IPS-20b (cell line): Measurements from ENCODE around the gene SCAF4.
"Not testable (repeated sequence)": the region's sequence is repeated elsewhere in the genome, so short reads cannot be mapped to it uniquely, and the experiment has no call there.

Experiments
- H3K27ac ChIP-seq: one replicate; pipeline ENCODE4 v1.5.1; 2013; ENCODE audit warnings: low read length
- H3K27me3 ChIP-seq: 2 replicates; pipeline ENCODE4 v1.6.1; 2013; ENCODE audit warnings: mild to moderate bottlenecking, low read length, inconsistent platforms; ENCODE audit not compliant: insufficient read depth
- H3K36me3 ChIP-seq: 2 replicates; pipeline ENCODE4 v1.6.1; 2013; ENCODE audit warnings: low read depth, mild to moderate bottlenecking, inconsistent platforms, low read length, moderate library complexity; ENCODE audit not compliant: insufficient read depth
- H3K4me1 ChIP-seq: 2 replicates; pipeline ENCODE4 v1.6.1; 2013; ENCODE audit warnings: mild to moderate bottlenecking, control low read depth, inconsistent platforms, low read length, moderate library complexity; ENCODE audit not compliant: insufficient read depth
- H3K4me3 ChIP-seq: 2 replicates; pipeline ENCODE4 v1.5.1; 2013; ENCODE audit warnings: mild to moderate bottlenecking, low read length, inconsistent platforms
- H3K9ac ChIP-seq: 2 replicates; pipeline ENCODE4 v1.6.1; 2013; ENCODE audit warnings: low read depth, mild to moderate bottlenecking, inconsistent platforms, low read length, moderate library complexity
- H3K9me3 ChIP-seq: 2 replicates; pipeline ENCODE4 v1.6.1; 2013; ENCODE audit warnings: mild to moderate bottlenecking, low read depth, low read length, inconsistent platforms; ENCODE audit not compliant: insufficient read depth

The SCAF4 gene

DNA sequence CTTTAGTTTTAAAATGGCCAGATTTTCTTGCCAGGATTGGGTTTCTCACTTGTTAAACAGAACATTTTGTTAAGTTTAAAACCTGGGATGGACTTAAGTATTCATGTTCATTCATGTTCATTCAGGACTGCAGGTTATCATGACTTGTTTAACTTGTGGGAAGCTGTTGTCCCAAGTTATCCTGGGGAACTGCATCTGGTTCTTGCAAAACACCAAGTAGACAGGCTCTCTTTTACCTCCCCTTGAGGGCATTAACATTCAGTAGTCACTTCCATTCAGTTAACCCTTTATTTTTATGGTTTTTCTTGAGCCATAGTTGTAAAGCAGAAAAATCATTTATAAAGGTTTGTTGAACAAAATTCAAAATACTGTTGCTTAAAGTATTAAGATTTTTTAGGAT, 64.3 kb downstream of the SCAF4 start:
- Histone ChIP-seq H3K36me3 (peaks cover 89% of the 10 kb centered on the region), H3K9ac (no peak overlapping the region), H3K27me3 (no peaks in the 10 kb centered on the region), H3K9me3 (no peaks in the 10 kb centered on the region), H3K27ac (no peak overlapping the region), H3K4me1 (peaks cover 16% of the 10 kb centered on the region; the same call in 1 of the 2 replicates), H3K4me3 (no peak overlapping the region)

DNA sequence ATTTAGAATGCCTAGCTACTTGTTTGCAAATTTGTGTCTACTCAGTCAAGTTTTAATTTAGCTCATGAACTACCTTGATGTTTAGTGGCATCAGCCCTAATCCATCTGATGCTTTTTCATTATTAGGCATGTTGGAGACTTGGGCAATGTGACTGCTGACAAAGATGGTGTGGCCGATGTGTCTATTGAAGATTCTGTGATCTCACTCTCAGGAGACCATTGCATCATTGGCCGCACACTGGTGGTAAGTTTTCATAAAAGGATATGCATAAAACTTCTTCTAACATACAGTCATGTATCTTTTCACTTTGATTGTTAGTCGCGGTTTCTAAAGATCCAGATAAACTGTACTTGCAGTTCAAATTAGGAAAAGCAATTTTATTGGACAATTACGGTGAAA, 64.8 kb downstream of the SCAF4 start:
- peaks cover 16% of the 10 kb centered on the region; the same call in 1 of the 2 replicates for H3K4me1 ChIP-seq
- H3K27ac ChIP-seq, result no peak overlapping the region
- H3K27me3 ChIP-seq, result no peaks in the 10 kb centered on the region
- H3K9ac ChIP-seq, result no peak overlapping the region
- H3K36me3 ChIP-seq, result peaks cover 87% of the 10 kb centered on the region
- no peak overlapping the region for H3K4me3 ChIP-seq
- no peaks in the 10 kb centered on the region for H3K9me3 ChIP-seq

DNA sequence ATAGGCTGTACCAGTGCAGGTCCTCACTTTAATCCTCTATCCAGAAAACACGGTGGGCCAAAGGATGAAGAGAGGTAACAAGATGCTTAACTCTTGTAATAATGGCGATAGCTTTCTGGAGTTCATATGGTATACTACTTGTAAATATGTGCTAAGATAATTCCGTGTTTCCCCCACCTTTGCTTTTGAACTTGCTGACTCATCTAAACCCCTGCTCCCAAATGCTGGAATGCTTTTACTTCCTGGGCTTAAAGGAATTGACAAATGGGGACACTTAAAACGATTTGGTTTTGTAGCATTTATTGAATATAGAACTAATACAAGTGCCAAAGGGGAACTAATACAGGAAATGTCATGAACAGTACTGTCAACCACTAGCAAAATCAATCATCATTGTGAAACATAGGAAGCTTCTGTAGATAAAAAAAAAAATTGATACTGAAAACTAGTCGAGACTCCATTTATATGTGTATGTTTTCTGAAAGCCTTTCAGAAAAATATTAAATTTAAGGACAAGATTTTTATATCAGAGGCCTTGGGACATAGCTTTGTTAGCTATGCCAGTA, 65.4 kb downstream of the SCAF4 start:
- no peak overlapping the region for H3K9ac ChIP-seq
- no peak overlapping the region for H3K4me3 ChIP-seq
- H3K36me3 ChIP-seq, result peaks cover 87% of the 10 kb centered on the region
- H3K27me3 ChIP-seq, result no peaks in the 10 kb centered on the region
- no peaks in the 10 kb centered on the region for H3K9me3 ChIP-seq
- peaks cover 16% of the 10 kb centered on the region; the same call in 1 of the 2 replicates for H3K4me1 ChIP-seq
- H3K27ac ChIP-seq, result no peak overlapping the region

DNA sequence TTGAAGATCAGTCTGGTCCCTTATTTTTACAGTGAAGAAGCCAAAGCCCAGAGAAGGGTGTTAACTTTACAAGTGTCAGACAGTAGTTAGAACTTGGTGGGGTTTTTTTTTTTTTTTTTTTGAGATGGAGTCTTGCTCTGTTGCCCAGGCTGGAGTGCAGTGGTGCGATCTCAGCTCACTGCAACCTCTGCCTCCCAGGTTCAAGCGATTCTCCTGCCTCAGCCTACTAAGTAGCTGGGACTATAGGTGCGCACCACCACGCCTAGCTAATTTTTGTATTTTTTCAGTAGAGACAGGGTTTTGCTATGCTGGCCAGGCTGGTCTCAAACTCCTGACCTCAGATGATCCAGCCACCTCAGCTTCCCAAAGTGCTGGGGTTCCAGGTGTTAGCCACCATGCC, 66.0 kb downstream of the SCAF4 start:
- not testable (repeated sequence) for H3K27me3 ChIP-seq, H3K4me3 ChIP-seq, H3K9me3 ChIP-seq, H3K27ac ChIP-seq, H3K9ac ChIP-seq
- Histone ChIP-seq H3K4me1 (peaks cover 18% of the 10 kb centered on the region; the same call in 1 of the 2 replicates), H3K36me3 (peaks cover 81% of the 10 kb centered on the region)

DNA sequence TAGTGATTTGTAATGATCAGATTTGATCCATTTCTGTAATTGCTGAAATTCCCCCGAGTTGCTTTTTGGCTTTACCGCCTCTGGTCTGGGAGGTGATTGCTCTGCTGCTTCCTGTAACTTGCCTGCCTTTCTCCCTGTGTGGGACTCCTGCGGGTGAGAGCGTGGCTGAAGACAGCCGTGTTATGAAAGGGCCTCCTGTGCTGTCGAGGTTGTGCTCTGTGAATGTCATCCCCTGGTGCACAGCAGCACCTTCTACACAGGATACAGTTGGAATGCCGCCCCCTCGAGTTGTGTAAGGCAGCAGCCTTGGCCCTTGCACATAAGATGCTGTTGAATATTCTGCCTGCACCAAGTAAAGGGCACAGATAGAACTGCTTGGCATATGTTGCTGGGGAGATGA, 66.5 kb downstream of the SCAF4 start:
- no peak overlapping the region for H3K27ac ChIP-seq
- H3K9ac ChIP-seq, result no peak overlapping the region
- H3K27me3 ChIP-seq, result no peaks in the 10 kb centered on the region
- no peak overlapping the region for H3K4me3 ChIP-seq
- H3K36me3 ChIP-seq, result peaks cover 77% of the 10 kb centered on the region
- no peaks in the 10 kb centered on the region for H3K9me3 ChIP-seq
- H3K4me1 ChIP-seq, result peaks cover 14% of the 10 kb centered on the region; the same call in 1 of the 2 replicates

DNA sequence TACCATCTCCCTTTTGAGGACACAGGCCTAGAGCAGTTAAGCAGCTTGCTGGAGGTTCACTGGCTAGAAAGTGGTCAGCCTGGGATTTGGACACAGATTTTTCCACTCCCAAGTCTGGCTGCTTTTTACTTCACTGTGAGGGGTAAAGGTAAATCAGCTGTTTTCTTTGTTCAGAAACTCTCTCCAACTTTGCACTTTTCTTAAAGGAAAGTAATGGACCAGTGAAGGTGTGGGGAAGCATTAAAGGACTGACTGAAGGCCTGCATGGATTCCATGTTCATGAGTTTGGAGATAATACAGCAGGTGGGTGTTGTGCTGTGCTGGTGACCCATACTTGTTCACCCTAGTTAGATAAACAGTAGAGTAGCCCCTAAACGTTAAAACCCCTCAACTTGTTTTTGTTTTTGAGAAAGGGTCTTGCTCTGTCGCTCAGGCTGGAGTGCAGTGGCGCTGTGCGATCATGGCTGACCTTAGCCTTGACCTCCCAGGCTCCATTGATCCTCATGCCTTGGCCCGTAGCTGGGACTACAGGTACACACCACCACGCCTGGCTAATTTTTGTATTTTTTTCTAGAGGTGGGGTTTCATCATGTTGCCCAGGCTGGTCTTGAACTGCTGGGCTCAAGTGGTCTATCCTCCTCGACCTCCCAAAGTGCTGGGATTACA, 68.2 kb downstream of the SCAF4 start:
- Histone ChIP-seq H3K9ac (no peak overlapping the region), H3K27me3 (no peaks in the 10 kb centered on the region), H3K4me3 (no peak overlapping the region), H3K9me3 (no peaks in the 10 kb centered on the region), H3K4me1 (peaks cover 5% of the 10 kb centered on the region; the same call in 1 of the 2 replicates), H3K27ac (no peak overlapping the region), H3K36me3 (peaks cover 61% of the 10 kb centered on the region)

DNA sequence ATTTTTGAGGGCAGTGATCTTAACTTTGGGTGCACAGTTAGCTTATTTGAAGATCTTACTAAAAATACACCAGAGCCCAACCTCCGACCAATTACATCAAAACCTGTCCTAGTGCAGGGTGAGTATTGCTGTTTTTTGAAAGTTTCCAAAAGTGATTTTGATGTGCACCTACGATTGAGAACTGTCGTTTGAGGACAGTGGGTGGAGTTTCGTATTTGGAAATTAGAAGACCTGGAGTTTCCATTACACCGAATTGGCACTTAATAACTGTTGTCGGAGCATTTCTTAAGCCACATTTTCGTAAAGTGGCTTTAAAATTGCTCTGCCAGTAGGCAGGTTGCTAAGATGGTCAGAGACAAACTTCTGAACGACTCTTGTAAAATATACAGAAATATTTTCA, 71.3 kb downstream of the SCAF4 start:
- peaks cover 32% of the 10 kb centered on the region; the same call in 1 of the 2 replicates for H3K36me3 ChIP-seq
- no peaks in the 10 kb centered on the region for H3K27me3 ChIP-seq
- H3K4me1 ChIP-seq, result peaks cover 2% of the 10 kb centered on the region; the same call in 1 of the 2 replicates
- peak overlapping the region; percentile 76; the same call in 1 of the 2 replicates for H3K9ac ChIP-seq
- peak overlapping the region; percentile 78 for H3K4me3 ChIP-seq
- no peaks in the 10 kb centered on the region for H3K9me3 ChIP-seq
- H3K27ac ChIP-seq, result no peak overlapping the region

DNA sequence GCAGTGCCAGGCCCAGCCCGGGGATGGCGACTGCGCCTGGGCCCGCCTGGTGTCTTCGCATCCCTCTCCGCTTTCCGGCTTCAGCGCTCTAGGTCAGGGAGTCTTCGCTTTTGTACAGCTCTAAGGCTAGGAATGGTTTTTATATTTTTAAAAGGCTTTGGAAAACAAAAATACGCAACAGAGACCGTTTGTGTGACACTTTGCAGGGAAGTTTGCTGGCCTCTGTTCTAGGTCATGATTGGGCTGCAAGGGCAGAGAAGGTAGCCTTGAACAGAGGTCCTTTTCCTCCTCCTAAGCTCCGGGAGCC, 71.7 kb downstream of the SCAF4 start:
- Histone ChIP-seq H3K27ac (no peak overlapping the region), H3K27me3 (no peaks in the 10 kb centered on the region), H3K36me3 (peaks cover 28% of the 10 kb centered on the region; the same call in 1 of the 2 replicates), H3K9ac (peak overlapping the region; percentile 76; the same call in 1 of the 2 replicates), H3K9me3 (no peaks in the 10 kb centered on the region), H3K4me1 (peaks cover 2% of the 10 kb centered on the region; the same call in 1 of the 2 replicates), H3K4me3 (peak overlapping the region; percentile 78)

DNA sequence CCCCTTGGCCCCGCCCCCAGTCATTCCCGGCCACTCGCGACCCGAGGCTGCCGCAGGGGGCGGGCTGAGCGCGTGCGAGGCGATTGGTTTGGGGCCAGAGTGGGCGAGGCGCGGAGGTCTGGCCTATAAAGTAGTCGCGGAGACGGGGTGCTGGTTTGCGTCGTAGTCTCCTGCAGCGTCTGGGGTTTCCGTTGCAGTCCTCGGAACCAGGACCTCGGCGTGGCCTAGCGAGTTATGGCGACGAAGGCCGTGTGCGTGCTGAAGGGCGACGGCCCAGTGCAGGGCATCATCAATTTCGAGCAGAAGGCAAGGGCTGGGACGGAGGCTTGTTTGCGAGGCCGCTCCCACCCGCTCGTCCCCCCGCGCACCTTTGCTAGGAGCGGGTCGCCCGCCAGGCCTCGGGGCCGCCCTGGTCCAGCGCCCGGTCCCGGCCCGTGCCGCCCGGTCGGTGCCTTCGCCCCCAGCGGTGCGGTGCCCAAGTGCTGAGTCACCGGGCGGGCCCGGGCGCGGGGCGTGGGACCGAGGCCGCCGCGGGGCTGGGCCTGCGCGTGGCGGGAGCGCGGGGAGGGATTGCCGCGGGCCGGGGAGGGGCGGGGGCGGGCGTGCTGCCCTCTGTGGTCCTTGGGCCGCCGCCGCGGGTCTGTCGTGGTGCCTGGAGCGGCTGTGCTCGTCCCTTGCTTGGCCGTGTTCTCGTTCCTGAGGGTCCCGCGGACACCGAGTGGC, 72.2 kb downstream of the SCAF4 start, which contains the start of gene SOD1:
TSS of gene SOD1 (plus strand) at position 158 of the 723 bp plus-strand sequence. CDS start at position 235, 77 bp downstream.
- Histone ChIP-seq H3K9ac (peak within 1 kb of the TSS; percentile 76; the same call in 1 of the 2 replicates), H3K27ac (no peak within 1 kb of the TSS), H3K4me1 (peaks cover 2% of the 10 kb centered on the region; the same call in 1 of the 2 replicates)

DNA sequence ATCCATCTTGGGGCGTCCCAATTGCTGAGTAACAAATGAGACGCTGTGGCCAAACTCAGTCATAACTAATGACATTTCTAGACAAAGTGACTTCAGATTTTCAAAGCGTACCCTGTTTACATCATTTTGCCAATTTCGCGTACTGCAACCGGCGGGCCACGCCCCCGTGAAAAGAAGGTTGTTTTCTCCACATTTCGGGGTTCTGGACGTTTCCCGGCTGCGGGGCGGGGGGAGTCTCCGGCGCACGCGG, 72.7 kb downstream of the SCAF4 start:
- Histone ChIP-seq H3K4me3 (peak overlapping the region; percentile 78), H3K4me1 (peaks cover 2% of the 10 kb centered on the region; the same call in 1 of the 2 replicates), H3K27me3 (no peaks in the 10 kb centered on the region), H3K9ac (peak overlapping the region; percentile 13; the same call in 1 of the 2 replicates), H3K9me3 (no peaks in the 10 kb centered on the region), H3K27ac (no peak overlapping the region), H3K36me3 (peaks cover 22% of the 10 kb centered on the region; the same call in 1 of the 2 replicates)

More for the DNA sequence above, 72.2 kb downstream of the SCAF4 start, which contains the start of gene SOD1:
- H3K9me3 ChIP-seq, result no peaks in the 10 kb centered on the region
- H3K36me3 ChIP-seq, result peaks cover 24% of the 10 kb centered on the region; the same call in 1 of the 2 replicates
- H3K27me3 ChIP-seq, result no peaks in the 10 kb centered on the region
- peak within 1 kb of the TSS; percentile 78 for H3K4me3 ChIP-seq

DNA sequence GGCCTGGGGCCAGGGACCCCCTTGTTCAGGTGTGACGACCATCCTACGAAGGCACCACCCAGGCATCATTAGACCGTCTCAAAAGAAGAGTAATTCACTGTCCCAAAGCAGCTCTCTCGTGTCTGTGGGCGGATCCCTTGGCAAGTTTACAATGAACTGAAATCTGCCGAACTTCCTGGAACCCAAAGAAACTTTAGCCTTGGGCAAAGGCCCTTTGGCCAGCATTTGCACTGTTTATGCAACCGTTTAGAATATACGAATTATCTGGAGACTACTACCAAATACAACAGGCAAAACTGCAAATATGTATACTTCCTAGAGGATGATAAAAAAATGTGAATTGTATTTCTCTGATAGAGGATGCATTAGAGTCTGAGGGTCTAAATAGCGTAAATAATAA, 73.9 kb downstream of the SCAF4 start:
- Histone ChIP-seq H3K36me3 (peaks cover 10% of the 10 kb centered on the region; the same call in 1 of the 2 replicates), H3K9me3 (no peaks in the 10 kb centered on the region), H3K4me1 (peaks cover 2% of the 10 kb centered on the region; the same call in 1 of the 2 replicates), H3K4me3 (no peak overlapping the region), H3K9ac (no peak overlapping the region), H3K27me3 (no peaks in the 10 kb centered on the region), H3K27ac (no peak overlapping the region)
